HT1080 (cell line): ENCODE results near the gene FOCAD. TPM values are rescaled to one million over a fixed set of nuclear protein-coding genes. Genes with fewer than 3 reads are reported as not detected.
"Not testable (repeated sequence)": the region's sequence is repeated elsewhere in the genome, so short reads cannot be mapped to it uniquely, and the experiment has no call there.

Source experiments
- DNase-seq: peaks from one replicate; pipeline ENCODE4 v3.0.0-alpha.2; 2015; ENCODE audit warnings: low read depth
- polyA plus RNA-seq, 2 experiments: library from polyadenylated mRNA; depleted of rRNA; stranded (reverse); fragments of >200 nt; gene quantifications; 2 replicates each; pipeline ENCODE4 v1.2.3, GENCODE V29; 2015
- total RNA-seq: library from RNA; depleted of rRNA; stranded (reverse); fragments of >200 nt; shearing (Covaris generic); gene quantifications from 2 replicates; pipeline ENCODE4 v1.2.3, GENCODE V29; 2014; rRNA removed

The FOCAD gene, protein sequence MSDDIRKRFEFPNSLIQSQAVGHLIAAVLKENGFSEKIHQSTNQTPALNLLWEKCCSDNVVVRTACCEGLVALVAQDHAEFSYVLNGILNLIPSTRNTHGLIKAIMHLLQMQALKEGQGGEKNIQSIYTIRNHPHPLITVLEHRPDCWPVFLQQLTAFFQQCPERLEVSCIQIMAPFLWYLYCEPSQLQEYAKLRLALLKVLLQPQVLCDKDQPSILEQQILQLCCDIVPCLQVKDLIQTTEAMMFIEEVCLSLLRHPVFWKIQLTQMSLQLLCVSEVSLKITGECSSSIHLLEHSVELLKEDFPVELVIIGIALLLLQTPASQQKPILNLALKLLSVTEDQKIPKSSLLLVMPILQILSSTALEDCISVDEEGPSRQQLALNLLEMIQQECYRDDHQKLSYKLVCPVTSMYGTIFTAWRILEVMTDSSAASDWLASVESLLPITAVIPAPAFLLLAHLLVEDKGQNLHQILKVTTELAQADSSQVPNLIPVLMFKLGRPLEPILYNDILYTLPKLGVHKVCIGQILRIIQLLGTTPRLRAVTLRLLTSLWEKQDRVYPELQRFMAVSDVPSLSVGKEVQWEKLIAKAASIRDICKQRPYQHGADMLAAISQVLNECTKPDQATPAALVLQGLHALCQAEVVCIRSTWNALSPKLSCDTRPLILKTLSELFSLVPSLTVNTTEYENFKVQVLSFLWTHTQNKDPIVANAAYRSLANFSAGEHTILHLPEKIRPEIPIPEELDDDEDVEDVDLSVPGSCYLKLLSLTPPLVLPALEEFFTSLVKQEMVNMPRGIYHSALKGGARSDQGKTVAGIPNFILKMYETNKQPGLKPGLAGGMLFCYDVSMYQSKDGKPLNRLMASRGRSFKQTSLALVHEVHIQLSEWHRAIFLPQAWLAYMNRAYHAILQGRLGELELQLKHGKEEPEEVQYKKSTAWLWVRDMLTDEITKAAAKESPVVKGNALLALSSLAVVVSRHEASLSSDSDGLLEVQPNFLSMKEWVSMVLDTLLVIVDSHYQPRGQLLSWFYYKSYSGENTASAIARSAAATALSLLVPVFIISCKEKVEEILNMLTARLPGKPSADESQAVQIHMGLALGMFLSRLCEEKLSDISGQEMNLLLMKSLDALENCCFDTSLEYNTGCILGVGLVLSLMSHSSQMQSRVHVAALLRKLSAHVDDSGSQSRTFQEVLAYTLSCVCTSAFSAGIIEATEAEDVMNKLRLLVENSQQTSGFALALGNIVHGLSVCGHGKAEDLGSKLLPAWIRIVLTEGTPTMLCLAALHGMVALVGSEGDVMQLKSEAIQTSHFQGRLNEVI (N-terminal part only)
- 39.6 and 40.8 TPM in 2 replicates for total RNA-seq
- 20.5 and 23.0 TPM in 2 replicates for polyA plus RNA-seq (2015; cell fraction: cytosol; rRNA removed)
- 47.2 and 54.7 TPM in 2 replicates for polyA plus RNA-seq (2015; cell fraction: nucleus; rRNA removed)

DNA sequence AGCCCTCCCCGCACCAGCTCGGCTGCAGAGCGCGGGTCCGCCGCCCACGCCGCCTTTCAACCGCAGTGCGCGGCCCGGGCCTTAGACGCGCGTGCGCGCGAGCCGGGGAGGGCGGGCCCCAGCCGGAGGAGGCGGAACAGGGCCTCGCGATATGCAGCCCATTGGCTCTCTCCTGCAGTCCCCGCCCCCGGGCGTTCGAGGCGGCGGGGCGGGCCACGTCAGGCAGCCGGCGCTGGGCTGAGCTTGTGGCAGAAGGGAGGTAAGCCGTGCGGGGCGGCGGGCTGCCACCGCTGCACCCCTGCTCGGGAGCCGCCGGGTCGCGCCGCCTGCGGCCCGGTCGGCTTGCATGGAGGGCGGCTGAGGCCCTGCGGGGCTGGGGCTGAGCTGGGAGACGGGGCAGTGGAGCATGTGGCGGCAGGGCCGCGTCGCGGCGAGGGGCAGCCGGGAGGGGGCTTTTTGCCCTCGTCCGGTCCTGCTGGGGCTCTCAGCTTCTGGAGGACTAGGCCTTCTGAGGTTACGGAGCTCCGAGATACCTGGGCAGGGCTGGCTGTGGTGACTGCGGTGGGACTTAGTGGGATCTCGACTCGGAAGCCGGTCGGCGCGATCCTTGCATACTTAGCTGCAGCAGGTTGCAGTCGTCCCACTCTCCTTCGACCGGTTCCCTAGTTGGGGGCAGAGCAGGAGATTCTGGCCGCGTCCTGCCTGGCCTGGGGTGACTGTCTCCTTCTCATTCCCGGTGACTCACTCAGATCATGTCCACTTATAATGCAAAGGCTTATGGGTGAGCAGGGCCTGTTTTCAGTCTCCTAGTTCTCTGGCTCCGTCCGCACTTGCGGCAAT lies at the start of gene FOCAD:
Gene FOCAD (plus strand): TSS at position 225 of the 840 bp plus-strand sequence. CDS start 31,095 bp downstream, outside the sequence.
- peak; percentile 96 for DNase-seq

DNA sequence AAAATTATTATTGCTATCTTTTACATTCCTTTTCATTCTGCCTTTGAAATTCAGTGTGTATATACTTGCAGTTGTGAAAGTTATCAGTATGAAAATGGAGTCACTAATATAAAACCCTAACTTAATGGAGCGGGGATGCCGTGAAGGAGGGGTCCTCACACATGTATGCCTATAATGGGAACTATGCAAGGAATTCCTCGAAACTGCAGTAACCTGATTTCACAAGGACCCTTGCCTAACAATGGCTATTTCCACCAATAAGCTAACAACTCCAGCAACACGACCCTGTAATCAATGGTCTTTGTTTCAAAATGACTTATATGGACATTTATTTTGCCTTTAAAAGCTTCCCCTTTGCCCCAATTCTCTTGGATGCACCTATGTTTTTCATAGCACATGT lies 49.2 kb upstream of the FOCAD start:
- DNase-seq, result no peak

DNA sequence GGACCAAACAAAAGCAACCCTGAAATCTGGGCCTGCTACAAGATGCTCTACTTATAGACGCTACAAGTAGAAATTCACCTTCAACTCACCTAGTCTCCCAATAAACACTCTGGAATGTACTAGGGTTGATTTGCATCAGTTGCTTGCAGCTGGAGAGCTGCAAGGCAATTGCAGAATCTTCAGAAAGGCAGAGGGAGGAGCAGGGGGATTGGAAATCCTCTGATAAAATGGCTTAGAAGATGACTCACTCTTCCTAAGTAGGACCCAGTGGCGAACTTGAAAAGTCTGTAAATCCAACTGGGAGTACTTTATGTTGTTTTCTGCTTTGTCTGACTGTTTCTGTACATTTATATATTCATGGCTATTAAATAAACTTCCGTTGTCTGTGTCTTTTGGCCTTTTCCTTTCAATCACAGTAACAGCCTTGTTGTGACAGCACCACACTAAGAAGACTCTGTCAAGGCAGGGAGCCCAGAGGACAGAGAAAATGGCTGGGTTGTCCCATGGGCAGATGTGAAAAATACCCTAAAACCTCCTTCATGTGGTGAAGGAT lies 47.1 kb upstream of the FOCAD start:
- peak; percentile 47 for DNase-seq

DNA sequence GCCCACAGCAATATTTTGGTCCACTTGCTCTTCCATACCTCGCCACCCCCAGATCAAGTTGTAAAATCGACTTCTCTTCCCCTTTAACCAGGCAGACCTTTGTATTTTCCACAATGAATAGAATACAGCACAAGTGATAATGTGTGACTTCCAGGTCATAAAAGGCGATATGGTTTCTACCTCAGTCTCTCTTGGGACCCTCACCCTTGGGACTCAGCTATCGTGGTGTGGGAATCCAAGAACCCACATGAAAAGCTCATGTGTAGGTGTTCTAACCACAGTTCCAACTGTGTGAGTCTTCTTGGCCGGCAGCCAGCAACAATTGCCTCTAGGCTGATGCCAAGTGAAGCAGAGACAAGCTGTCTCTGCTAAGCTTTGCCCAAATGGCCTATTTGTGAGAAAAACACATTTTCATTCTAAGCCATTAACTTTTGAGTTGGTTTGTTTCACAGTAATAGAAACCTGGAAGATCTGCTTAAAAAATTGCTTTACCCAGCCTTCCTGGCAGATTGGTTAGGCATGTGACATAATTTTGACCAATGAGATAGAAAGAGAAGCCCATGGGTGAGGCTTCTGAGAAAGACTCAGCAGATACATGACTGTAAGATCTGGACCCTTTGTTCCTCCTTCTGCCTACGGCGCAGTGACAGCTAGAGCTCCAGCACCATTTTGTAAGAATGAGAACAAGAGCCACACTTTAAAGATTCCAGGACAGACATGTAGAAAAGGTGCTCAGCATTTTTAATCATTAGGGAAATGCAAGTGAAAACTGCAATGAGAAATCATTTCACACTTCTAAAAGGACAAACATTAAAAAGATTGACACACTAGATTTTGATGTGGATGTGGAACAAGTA lies 43.5 kb upstream of the FOCAD start:
- peak; percentile 43 for DNase-seq

DNA sequence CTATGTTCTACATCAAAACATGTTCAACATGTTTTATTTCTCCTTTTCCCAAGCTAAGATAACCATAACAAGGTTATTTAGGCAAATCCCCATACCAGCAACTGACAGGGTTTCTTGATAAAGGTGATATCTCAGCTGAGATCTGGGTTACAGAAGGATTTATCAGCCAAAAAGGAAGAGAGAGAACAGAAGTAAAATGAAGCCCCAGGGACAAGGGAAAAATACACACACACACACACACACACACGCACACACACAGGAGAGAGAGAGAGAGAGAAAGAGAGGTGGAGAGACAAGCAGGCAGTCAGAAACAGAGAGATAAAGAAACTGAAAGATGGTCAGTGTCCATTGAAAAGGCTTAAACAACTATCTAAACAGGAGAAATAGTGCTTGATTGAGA lies 42.0 kb upstream of the FOCAD start:
- DNase-seq, result no peak

DNA sequence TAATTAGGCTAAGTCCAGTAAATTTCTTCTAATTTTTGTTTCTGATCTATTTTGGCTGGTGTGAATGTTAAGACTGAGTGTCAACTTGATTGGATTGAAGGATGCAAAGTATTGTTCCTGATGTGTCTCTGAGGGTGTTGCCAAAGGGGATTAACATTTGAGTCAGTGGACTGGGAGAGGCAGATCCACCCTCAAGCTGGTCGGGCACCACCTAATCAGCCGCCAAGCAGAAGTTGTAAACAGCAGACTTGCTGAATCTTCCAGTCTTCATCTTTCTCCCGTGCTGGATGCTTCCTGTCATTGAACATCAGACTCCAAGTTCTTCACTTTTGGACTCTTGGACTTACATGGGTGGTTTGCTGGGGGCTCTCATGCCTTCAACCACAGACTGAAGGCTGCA lies 40.4 kb upstream of the FOCAD start:
- no peak for DNase-seq

DNA sequence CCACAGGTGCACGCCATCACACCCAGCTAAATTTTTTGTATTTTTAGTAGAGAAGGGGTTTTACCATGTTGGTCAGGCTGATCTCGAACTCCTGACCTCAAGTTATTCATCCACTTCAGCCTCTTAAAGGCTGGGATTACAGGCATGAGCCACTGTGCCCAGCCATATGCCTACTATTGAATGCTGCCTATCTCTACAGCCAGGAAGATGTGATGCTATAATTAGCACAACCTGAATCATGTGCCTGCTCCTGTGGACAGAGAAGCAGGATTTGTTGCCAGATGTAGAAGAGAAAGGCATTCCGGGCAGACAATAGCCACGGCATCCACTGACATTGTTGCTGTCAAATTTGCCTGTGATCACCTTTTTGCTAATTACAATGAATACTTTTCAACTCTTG lies 37.4 kb upstream of the FOCAD start:
- peak; percentile 62 for DNase-seq

DNA sequence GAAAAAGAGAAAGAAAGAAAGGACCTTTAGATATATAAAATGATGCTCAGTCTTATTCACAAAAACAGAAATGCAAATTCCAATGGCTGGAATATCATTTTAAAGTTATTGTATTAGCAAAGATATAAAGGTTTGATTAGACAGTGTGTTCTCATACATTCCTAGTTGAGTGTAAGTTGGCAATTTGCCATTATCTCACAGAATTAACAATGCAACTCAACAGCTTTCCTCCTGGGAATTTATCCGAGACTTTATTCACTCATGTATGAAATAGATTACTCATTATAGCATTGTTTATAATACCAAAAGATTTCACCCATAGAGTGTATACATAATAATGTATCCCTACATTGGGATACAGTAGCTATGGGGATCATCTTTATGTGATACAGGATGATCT lies 34.7 kb upstream of the FOCAD start:
- no peak for DNase-seq

DNA sequence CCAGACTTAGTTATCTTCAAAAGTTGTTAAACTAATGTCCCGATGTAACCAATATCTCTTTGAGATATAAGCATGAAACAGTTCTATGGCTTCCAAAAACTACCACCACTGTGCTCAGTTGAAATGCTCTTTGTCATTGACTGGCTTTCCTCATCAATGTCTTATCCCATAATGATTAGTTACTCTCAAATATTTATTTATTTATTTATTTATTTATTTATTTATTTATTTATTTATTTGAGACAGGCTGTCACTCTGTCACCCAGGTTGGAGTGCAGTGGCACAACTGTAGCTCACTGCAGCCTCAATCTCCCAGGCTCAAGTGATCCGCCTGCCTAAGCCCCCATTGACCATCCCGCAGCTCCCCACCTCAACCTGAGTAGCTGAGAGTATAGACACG lies 33.7 kb upstream of the FOCAD start:
- DNase-seq, result no peak

DNA sequence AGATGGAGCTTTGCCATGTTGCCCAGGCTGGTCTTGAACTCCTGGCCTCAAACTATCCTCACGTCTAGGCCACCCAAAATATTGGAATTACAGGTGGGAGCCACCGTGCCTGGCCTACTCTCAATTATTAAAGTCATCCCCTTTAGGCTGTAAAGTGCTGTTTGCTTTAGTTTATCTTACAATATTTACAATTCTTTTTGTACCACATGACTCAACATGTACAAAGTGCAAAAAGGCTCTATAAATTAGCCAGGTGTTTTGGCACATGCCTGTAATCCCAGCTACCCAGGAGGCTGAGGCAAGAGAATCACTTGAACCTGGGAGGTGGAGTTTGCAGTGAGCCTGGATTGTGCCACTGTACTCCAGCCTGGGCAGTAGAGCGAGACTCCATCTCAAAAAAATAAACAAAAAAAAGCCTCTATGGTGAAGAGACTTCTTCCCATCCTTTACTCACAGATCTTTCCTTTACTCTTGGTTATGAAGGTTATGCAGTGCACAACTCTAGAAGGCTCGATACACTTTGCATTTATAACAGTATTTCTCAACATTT lies 33.2 kb upstream of the FOCAD start:
- DNase-seq, result no peak

DNA sequence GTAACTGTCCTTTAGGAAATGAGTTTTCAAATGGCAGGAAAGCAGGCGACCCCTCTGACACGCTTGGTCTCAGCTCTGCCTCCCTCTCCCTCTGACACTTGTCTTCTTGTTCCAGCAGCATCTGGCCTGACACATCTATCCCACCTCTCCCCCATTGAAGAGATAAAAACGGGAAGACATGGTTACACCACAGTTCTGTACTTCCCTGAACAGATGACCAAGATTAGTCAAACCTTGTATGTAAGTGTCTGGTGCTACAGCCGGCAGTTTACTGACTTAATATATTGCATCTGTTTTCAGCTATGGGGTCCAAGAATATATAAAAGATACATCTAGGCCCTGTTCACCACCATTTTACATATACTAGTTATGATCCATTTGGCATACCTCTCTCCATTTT lies 32.1 kb upstream of the FOCAD start:
- DNase-seq, result no peak

DNA sequence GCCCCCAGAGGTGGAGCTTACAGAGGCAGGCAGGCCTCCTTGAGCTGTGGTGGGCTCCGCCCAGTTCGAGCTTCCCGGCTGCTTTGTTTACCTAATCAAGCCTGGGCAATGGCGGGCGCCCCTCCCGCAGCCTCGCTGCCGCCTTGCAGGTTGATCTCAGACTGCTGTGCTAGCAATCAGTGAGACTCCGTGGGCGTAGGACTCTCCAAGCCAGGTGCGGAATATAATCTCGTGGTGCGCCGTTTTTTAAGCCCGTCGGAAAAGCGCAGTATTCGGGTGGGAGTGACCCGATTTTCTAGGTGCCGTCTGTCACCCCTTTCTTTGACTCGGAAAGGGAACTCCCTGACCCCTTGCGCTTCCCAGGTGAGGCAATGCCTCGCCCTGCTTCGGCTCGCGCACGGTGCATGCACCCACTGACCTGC lies 25.8 kb upstream of the FOCAD start:
- not testable (repeated sequence) for DNase-seq

DNA sequence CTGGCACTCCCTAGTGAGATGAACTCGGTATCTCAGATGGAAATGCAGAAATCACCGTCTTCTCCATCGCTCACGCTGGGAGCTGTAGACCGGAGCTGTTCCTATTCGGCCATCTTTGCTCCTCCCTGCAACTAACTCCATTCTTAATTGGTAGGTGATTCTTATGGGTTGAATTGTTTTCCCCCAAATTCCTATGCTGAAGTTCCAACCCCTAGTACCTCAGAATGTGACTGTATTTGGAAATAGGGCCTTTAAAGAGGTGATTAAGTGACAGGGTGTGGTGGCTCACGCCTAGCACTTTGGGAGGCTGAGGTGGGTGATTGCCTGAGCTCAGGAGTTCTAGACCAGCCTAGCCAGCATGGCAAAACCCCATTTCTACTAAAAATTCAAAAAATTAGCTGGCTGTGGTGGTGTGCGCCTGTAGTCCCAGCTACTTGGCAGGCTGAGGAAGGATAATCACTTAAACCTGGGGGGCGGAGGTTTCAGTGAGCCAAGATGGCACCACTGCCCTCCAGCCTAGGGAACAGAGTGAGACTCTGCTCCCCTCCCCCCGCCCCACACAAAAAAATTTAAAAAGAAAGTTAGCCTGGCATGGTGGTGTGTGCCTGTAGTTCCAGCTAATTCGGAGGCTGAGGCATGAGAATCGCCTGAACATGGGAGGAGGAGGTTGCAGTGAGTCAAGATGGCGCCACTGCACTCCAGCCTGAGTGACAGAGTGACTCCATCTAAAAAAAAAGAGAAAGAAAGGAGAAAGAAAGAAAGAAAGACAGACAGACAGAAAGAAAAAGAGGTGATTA lies 25.2 kb upstream of the FOCAD start:
- DNase-seq, result peak; percentile 15

DNA sequence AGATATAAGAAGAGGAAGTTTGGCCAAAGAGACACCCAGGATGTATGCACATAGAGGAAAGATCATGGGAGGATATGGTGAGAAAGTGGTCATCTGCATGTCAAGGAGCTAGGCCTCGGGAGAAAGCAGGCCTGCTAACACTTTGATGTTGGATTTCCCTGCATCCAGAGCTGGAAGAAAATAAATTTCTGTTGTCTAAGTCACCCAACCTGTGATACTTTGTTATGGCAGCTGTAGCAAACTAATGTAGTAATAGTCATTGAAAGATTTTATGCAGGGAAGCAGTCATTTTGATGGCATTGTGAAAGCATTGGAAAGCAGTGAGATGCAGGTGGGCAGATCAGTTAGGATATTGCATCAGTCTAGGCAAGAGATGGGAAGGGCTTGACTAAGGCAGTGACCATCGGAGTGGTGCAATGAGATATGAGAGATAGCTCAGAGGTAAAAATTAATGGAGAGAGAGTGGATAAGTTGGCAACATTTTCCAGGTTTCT lies 24.5 kb upstream of the FOCAD start:
- DNase-seq, result no peak

DNA sequence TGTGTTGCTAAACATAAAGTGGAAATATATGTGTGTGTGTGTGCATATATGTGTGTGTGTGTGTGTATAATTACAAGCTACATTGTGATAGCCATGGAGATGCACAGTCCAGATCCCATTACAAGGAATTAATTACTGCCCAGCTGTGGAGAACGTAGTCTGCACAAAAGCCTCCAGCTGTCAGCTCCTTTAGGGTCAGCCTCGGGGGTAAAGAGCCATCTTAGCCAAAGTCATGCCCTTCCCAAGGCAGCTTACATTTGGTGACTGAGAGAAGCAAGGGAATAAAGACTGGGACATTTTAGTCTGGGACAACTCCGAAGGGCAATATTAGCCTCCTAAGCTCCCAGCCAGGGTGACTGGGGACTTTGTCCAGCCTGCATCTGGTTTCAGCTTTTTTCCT lies 21.9 kb upstream of the FOCAD start:
- no peak for DNase-seq

DNA sequence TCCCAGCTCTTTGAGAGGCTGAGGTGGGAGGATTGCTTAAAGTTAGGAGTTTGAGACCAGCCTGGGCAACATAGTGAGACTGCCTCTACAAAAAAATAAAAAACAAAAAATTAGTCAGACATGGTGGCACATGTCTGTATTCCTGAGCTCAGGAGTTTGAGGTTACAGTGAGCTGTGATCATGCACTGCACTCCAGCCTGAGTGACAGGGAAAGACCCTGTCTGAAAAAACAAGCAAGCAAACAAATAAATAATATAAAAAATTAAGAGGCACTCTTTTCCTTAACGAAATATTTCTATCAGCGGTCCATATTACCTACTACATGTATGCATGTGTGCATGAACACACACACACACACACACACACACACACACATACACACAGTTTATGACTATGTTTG lies 20.9 kb upstream of the FOCAD start:
- no peak for DNase-seq

DNA sequence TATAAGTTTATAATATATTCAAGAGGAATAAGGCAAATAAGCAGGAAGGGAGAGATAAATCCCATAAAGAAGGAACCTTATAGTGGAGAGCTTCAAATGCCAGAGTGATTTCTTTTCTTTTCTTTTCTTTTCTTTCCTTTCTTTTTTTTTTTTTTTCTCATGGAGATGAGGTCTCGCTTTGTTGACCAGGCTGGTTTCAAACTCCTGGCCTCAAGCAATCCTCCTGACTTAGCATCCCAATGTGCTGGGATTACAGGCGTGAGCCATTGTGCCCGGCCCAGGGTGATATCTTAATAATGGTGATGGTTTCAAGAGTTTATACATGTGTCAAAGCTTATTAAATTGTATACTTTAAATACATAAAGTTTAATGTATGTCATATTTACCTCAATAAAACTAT lies 19.6 kb upstream of the FOCAD start:
- DNase-seq, result no peak

DNA sequence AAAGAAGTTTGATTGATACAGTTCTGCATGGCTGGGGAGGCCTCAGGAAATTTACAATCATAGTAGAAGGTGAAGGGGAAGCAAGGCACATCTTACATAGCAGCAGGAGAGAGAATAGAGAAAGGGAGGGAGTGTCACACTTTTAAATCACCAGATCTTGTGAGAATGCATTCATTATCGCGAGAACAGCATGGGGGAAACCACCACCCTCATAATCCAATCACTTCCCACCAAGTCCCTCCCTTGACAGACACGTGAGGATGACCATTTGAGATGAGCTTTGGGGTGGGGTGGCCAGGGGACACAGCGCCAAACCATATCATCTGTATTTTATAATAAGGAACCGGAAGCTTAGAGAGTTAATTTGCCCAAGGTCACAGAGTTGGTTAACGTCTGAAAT lies 13.7 kb upstream of the FOCAD start:
- DNase-seq, result no peak
